GM19193 (cell line): ENCODE results near the gene HMGCR.

Experiments
- POLR2A ChIP-seq: IDR thresholded peaks from 4 replicates; pipeline ENCODE4 v1.6.1; 2011; ENCODE audit not compliant: insufficient read depth, insufficient read length; ENCODE audit errors: extremely low read depth

HMGCR gene

DNA sequence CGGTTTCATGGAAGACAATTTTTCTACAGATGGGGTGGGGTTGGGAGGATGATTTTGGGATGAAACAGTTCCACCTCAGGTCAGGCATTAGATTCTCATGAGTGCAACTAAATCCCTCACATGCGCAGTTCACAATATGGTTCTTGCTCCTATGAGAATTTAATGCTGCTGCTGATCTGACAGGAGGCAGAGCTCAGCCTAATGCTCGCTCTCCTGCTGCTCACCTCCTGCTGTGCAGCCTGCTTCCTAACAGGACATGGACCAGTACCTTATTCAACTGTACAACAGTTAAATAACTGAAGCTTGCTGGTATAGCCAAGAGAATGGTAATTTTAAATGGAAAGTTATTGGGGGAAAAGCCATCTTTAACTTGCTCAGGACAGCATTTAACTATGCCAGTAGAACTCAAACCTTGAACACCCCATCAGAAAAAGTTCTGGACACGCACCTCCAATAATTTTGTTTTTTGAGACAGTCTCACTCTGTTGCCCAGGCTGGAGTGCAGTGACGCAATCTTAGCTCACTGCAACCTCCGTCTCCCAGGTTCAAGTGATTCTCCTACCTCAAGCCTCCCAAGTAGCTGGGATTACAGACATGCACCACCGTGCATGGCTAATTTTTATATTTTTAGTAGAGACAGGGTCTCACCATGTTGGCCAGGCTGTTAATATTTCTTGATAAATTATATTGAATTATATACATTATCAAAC lies 27.7 kb downstream of the HMGCR start:
- no peak for TF ChIP-seq POLR2A

DNA sequence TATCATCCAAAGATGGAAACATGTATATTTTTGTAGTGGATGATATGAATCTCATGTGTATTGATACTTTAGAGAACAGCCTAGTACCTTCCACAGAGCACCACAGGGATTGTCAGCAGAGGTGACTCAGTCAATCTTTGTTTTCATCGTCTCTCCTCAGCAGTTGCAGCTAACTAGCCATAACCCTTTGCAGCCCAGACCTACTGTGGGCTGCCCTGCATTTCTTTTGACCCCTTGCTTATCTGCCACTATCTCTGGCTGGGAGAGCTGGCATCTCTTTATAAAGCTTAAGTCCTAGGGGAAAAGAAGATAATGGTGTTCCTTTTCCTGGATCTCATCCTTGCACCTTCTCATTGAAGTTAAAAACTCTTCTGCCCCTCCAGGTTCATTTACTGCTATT lies 28.7 kb downstream of the HMGCR start:
- TF ChIP-seq POLR2A, result no peak

- TF ChIP-seq POLR2A, result peak; percentile 40
These were observed 29.8 kb downstream of the HMGCR start for GRCh38 chr5:75366787-75367186.

- no peak for TF ChIP-seq POLR2A
These were observed 30.4 kb downstream of the HMGCR start for GRCh38 chr5:75367401-75367800.

DNA sequence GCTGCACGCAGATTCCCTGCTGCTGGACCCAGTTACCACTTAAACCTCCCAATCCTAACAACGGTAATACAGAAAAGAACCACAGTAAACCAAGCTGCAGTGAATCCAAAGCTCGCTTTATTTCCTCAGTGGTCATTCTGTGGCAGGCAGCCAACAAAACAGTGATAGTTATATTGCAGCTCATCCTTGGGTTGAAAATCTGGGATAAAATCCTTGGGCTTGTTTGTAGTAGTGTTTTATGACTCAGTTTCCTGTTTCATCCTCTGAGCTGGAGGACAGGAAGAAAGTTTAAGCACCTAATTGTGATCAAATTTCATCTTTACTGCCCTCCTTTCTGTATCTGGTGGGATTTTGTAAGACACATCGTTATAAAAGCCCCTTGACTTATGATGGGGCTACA lies 31.4 kb downstream of the HMGCR start:
- no peak for TF ChIP-seq POLR2A

- TF ChIP-seq POLR2A, result no peak
These were observed 36.8 kb downstream of the HMGCR start for GRCh38 chr5:75373862-75374261.

GRCh38 chr5:75374394-75374814 lies 37.4 kb downstream of the HMGCR start:
- no peak for TF ChIP-seq POLR2A

GRCh38 chr5:75375414-75375813 lies 38.4 kb downstream of the HMGCR start:
- TF ChIP-seq POLR2A, result no peak

DNA sequence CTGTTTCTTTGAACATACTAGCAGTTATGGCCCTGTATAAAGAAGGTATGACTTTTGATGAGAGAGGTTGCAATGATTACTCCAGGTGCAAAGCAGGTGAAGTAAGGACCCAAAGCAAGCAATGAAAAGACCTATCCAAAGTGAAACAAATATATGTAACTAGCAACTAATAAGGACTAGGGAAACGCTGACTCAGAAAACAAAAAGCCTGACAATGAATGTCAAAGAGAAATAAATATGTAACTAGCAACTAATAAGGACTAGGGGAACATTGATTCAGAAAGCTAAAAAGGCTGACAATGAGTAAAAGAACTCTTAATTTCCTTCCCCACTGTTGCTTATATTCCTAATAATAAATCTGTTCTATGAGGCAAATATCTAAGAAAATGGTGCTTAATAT lies 43.1 kb downstream of the HMGCR start:
- no peak for TF ChIP-seq POLR2A

DNA sequence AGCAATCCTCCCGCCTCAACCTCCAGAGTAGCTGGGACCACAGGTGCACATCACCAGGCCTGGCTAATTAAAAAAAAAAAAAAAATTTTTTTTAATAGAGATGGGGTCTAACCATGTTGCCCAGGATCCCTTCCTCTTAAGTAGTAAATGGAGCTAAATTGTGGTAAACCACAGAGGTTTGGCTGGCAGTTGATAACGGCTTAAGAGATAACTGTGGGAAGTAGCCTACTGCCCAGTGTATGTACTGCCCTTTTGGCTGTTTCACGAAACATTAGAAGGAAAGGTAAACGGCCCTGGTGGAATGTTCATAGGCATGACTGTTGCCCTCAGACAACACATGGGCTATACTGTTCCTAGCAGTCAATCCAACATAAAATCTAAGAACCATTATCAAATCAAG lies 44.4 kb downstream of the HMGCR start:
- no peak for TF ChIP-seq POLR2A

- no peak for TF ChIP-seq POLR2A
These were observed 47.2 kb downstream of the HMGCR start for GRCh38 chr5:75384218-75384617.

GRCh38 chr5:75387806-75388205 lies 50.8 kb downstream of the HMGCR start:
- TF ChIP-seq POLR2A, result no peak

GRCh38 chr5:75389430-75389829 lies 52.4 kb downstream of the HMGCR start:
- TF ChIP-seq POLR2A, result no peak

GRCh38 chr5:75395277-75395676 lies 58.3 kb downstream of the HMGCR start:
- no peak for TF ChIP-seq POLR2A

DNA sequence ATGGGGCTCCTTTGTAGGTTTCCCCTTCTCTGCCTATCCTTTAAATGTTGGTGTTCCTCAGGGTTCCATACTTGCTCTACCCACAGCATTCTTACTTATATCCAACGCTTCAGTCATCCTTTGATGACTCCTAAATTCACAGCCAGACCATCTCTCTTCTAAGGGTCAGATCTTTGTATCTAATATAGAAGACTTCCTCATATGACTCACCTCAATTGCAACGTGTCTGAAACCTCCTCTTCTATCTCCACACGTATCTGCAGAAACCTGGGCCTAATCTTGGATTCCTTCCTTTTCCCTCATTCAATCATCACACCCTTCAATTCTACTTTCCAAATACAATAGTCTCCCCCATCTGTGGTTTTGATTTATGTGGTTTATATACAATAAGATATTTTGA lies 68.3 kb downstream of the HMGCR start:
- TF ChIP-seq POLR2A, result no peak
